Measurements from ENCODE around the gene ITGA3.

ITGA3 gene

DNA sequence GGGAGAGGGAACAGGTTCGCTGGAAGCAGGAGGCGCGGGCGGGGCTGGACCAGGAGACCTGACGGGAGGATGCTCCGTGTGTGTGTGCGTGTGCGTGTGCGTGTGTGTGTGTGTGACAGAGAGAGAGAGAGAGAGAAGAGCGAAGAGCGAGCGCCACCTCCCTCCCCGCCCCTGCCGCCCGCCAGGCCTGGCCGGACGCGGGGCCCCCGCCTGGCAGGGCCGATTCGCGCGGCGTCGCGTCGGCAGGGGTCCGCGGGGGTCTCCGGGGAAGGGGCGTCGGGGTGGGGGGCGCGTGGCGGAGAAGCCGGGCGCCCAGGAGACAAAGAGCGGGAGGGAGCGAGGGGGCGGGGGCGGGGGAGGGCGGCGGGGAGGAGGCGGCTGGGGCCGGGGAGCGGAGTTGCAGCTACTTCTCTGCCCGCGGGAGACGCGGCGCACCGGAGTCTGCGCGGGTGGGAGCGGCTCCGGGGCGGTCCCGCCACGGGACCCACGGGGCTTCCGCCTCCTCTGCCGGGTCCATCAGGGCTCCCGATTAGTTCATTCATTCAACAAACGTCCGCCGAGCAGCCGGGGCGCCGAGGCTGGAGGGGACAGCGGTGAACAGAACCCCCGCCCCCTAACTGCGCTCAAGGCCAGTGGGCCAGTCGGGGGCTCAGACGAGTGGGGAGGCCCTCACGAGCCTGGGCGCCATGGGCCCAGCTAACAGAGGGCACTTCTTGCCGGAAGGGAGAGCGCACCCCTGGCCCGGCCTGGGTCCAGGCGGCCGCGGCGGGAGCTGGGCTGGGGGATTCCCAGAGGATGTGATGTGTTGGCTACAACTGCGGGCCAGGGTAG lies 74.0 kb downstream of the ITGA3 start, which contains the start of gene SAMD14:
Gene SAMD14 (minus strand): TSS at position 433 of the 831 bp plus-strand sequence. CDS start 5,201 bp downstream, outside the sequence.
- DNase-seq (ENCODE audit: low spot score) = peak; percentile 75

- no peak for DNase-seq (ENCODE audit: low spot score)
These were observed 74.8 kb downstream of the ITGA3 start for GRCh38 chr17:50130559-50131305.

- no peak for DNase-seq (ENCODE audit: low spot score)
These were observed 76.3 kb downstream of the ITGA3 start for GRCh38 chr17:50132104-50132794.

GRCh38 chr17:50133028-50133768 lies 77.3 kb downstream of the ITGA3 start:
- no peak for DNase-seq (ENCODE audit: low spot score)

GRCh38 chr17:50133769-50134099 lies 77.8 kb downstream of the ITGA3 start:
- DNase-seq (ENCODE audit: low spot score) = no peak

DNA sequence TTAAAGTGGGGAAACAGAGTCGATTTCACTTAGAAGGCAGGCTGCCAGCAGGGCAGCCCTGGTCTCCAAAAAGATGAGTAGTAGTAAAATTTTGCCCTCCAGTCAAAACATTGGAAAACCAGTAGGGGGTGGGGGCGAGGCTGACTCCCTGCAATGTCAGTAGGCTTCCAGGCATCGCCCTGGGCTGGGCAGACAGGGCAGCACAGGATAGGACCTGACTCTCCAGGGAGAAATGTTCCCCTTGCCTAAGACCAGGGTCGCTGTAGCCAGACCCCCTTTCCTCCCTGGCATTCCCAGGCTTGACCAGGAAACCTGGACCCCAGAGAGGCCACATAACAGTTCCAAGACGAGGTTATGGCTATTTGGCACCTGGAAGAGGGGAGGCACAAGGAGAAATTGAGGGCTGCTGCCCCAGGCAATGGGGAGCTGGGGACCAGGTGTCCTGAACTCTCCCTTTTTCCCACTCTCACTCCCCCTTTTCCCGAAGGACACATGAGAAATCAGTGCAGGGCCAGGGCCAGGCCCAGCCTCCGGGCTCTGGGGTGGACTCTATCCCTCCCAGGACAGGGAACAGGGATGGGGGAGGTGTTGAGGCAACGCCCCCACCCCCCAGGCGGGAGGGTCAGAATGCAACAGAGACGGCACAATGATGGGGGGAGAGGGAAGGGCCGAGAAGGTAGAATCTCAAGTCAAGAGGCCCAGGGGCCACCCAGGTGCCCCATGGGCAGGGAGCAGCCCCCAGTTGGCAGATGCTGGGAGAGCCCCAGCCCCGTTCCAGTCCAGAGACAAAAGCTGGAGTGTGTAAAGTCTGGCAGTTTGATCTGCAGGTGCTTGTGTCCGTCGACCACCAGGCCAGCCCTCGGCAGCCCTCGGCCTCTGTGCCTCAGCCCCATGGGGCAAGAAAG lies 78.5 kb downstream of the ITGA3 start:
- DNase-seq (ENCODE audit: low spot score) = no peak

- no peak for DNase-seq (ENCODE audit: low spot score)
These were observed 79.6 kb downstream of the ITGA3 start for GRCh38 chr17:50135316-50136095.

DNA sequence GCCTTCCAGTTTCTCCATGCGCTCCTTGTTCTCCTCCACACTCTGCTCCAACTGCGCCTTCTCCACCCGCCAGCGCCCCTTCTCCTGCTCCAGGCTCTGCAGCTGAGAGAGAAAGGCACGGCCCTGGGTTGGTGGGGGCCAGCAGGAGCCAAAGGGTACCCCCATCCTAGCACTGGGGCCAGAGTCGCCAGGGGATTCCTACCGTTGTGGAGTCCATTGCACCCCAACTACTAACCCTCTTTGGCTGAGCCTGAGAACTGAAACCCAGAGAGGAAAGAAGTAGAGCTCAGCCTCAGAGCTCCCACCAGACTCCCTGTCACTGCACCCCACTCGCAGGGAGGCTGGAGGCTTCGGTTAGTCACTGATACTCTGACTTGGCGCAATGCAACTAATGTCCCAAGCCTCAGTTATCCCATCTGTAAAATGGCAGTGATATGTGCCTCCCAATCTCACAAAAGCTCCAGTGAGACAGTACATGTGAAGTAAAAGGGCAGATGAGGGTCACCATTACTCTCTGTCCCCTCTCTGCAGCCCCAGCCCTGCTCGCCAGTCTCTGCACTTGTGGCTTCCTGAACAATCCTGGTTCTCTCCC lies 80.3 kb downstream of the ITGA3 start:
- DNase-seq (ENCODE audit: low spot score) = no peak

GRCh38 chr17:50137042-50137441 lies 81.1 kb downstream of the ITGA3 start:
- no peak for DNase-seq (ENCODE audit: low spot score)

DNA sequence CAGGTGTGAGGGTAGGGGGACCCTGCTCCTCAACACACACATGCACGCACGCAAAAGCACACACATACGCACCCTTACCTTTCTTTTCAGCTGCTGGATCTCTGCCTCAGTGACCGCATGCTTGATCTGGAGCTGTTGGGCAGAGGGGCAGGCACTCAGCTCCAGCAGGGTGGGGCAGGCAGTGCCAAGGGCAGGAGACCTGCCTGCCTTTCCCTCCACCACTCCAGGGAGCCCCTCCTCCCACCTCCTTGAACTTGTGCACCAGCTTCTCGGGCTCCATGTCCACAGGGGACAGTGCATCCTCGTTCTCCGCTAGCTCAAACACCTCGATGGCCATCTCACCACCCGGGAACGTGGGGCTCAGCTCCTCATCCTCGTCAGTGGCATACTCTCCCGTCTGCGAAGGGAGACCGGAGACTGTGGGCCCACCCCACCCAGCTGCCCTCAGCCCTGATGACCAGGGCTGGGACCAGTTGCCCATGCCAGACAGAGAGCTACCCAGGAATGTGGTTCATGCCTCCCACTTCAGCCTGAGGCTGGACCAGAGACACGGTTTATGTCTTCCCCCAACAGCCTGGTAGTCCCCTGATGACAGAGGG lies 83.4 kb downstream of the ITGA3 start:
- DNase-seq (ENCODE audit: low spot score) = no peak
